A673 (cell line): ENCODE measurements around the gene TBC1D2B. TPM values are rescaled to one million over a fixed set of nuclear protein-coding genes. Genes with fewer than 3 reads are reported as not detected.

Source experiments
- BruUV-seq: library from RNA; stranded (reverse); fragments of 400-500 nt; replicated peaks from 2 replicates; lab custom pipeline; 2021; lab: Mats Ljungman, UMichigan
- CTCF ChIA-PET: fragments of 300-600 bp; sonication (Branson Sonifier 250); formaldehyde crosslinking; loops from one replicate; lab custom pipeline; 2022; ENCODE audit warnings: antibody characterized with exemption; lab: Charles Lee
- POLR2A ChIA-PET: fragments of 300-600 bp; sonication (Branson Sonifier 250); formaldehyde crosslinking; loops from one replicate; lab custom pipeline; 2022; ENCODE audit warnings: antibody characterized with exemption; ENCODE audit not compliant: low non-redundant PET; lab: Charles Lee
- DNase-seq: peaks from one replicate; pipeline ENCODE4 v3.0.0-alpha.2; 2015; ENCODE audit warnings: low spot score
- H3K27ac ChIP-seq: fragments of 200-600 bp; sonication (generic); 2 replicates; pipeline ENCODE4 v1.5.1; 2016; ENCODE audit warnings: mixed run types, low read depth, mild to moderate bottlenecking, mixed read lengths, antibody characterized with exemption, low read length; ENCODE audit not compliant: poor library complexity, severe bottlenecking
- H3K27me3 ChIP-seq: fragments of 200-600 bp; sonication (generic); replicated peaks from 2 replicates; pipeline ENCODE4 v1.6.1; 2017; ENCODE audit warnings: mixed run types, low read depth, mild to moderate bottlenecking, mixed read lengths, antibody characterized with exemption, low read length; ENCODE audit not compliant: insufficient read depth, poor library complexity
- H3K36me3 ChIP-seq: fragments of 200-600 bp; sonication (generic); 2 replicates; pipeline ENCODE4 v1.6.1; 2016; ENCODE audit warnings: mixed run types, mild to moderate bottlenecking, mixed read lengths, antibody characterized with exemption, low read length; ENCODE audit not compliant: insufficient read depth, poor library complexity, severe bottlenecking
- H3K4me1 ChIP-seq: fragments of 200-600 bp; sonication (generic); 2 replicates; pipeline ENCODE4 v1.6.1; 2017; ENCODE audit warnings: mixed run types, mild to moderate bottlenecking, mixed read lengths, antibody characterized with exemption, low read length; ENCODE audit not compliant: insufficient read depth, poor library complexity, severe bottlenecking
- H3K4me3 ChIP-seq: fragments of 200-600 bp; sonication (generic); 2 replicates; pipeline ENCODE4 v1.5.1; 2016; ENCODE audit warnings: low read depth, mixed run types, mild to moderate bottlenecking, mixed read lengths, low read length; ENCODE audit not compliant: poor library complexity, severe bottlenecking
- H3K9me3 ChIP-seq: fragments of 200-600 bp; sonication (generic); 2 replicates; pipeline ENCODE4 v1.6.1; 2016; ENCODE audit warnings: mixed run types, low read depth, mild to moderate bottlenecking, mixed read lengths, antibody characterized with exemption, low read length; ENCODE audit not compliant: poor library complexity, severe bottlenecking
- CTCF ChIP-seq: fragments of 300-800, 200-600 bp; sonication (generic); conservative IDR thresholded peaks from 2 replicates; pipeline ENCODE4 v1.5.1; 2017; ENCODE audit warnings: low read depth, mild to moderate bottlenecking, antibody characterized with exemption, low read length, moderate library complexity, mixed read lengths
- EZH2 ChIP-seq: fragments of 200-600 bp; sonication (generic); IDR thresholded peaks from 2 replicates; pipeline ENCODE4 v1.6.1; 2017; ENCODE audit warnings: borderline replicate concordance, low read depth, mild to moderate bottlenecking, mixed read lengths, antibody characterized with exemption, low read length; ENCODE audit not compliant: poor library complexity, severe bottlenecking
- intact Hi-C: fragments of 100-400 bp; cut with micrococcal nuclease; formaldehyde crosslinking; loops from one replicate; pipeline ENCODE4 v1.10.0; 2022; ENCODE audit not compliant: unreplicated experiment
- total RNA-seq: library from RNA; stranded (reverse); gene quantifications from 2 replicates; pipeline ENCODE4 v1.2.3, GENCODE V29; 2021

TBC1D2B gene
- total RNA-seq, 1 experiment from 2014 or later, result 26.0 TPM

DNA sequence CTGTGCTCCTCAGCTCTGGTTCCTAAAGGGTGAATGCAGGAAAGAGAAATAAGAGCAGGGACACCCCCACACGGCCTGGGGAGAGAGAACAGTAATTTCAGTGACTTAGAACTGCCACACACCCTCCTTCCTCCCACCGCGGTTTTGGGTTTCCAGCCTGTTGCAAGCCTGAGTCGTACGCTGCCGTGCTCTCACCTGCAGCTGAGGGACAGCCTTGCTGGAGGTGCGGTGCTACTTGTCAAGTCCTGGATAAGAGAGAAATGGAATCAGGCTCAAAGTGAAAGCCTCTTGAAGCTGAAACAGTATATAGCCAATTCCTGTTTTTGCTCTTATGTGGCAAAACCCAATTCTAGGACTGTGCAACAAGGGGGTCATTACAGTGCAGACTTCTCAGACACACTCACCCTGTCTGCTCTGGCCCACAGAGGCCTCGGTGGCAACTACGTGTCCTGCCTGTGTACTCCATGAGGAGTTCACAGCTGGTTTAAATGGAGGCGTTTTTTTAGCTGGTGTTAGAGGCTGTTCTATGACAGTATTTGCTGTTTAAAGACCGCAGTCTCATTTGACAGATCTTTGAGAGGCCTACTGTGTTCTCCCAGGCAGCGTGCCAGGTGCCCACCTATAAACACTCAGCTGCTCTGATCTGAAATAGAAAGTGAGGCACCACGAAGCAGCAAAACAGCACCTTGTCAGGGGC is 42.9 kb downstream of the TBC1D2B start:
- intact Hi-C loops, result no loop called here
- TF ChIP-seq EZH2 (no peak), CTCF (no peak)
- Histone ChIP-seq H3K36me3 (no peaks in the 10 kb centered on the region), H3K4me3 (no peak overlapping the region), H3K27ac (no peak overlapping the region), H3K9me3 (no peaks in the 10 kb centered on the region), H3K27me3 (no peaks in the 10 kb centered on the region), H3K4me1 (no peaks in the 10 kb centered on the region)
- DNase-seq, result no peak
- ChIA-PET POLR2A (no interaction called here), CTCF (no interaction called here)
- no TSS peak for BruUV-seq

- H3K27ac ChIP-seq, result no peak overlapping the region
- H3K4me1 ChIP-seq, result no peaks in the 10 kb centered on the region
- CTCF ChIA-PET, result no interaction called here
- peak; percentile 60 for DNase-seq
- no peak for TF ChIP-seq CTCF
- intact Hi-C loops, result no loop called here
- BruUV-seq, result no TSS peak
- H3K9me3 ChIP-seq, result no peaks in the 10 kb centered on the region
- no peak overlapping the region for H3K4me3 ChIP-seq
- H3K36me3 ChIP-seq, result no peaks in the 10 kb centered on the region
- H3K27me3 ChIP-seq, result no peaks in the 10 kb centered on the region
- POLR2A ChIA-PET, result no interaction called here
Observed at GRCh38 chr15:78033864-78034263, 43.6 kb downstream of the TBC1D2B start.

DNA sequence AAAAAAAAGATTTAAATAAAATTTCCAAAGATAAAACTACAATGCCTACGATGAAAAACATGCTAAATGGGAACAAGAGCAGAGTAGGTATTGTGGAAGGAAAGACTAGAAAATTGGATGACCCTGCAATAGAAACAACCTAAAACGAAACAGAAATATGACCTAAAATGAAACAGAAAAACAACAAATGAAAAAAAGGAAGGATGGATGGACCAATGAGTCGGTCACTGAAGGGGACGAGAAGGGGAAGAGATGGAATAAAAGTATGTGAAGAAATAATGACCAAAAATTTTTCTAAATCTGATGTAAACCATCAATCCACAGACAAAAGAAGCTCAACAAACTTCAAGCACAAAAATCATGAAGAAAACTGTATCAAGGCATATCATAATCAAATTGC is 44.8 kb downstream of the TBC1D2B start:
- Histone ChIP-seq H3K36me3 (no peaks in the 10 kb centered on the region), H3K4me1 (no peaks in the 10 kb centered on the region), H3K27ac (no peak overlapping the region), H3K4me3 (no peak overlapping the region), H3K9me3 (no peaks in the 10 kb centered on the region), H3K27me3 (no peaks in the 10 kb centered on the region)
- intact Hi-C loops, result no loop called here
- CTCF ChIA-PET, result no interaction called here
- no peak for TF ChIP-seq CTCF
- TF ChIP-seq EZH2, result no peak
- no TSS peak for BruUV-seq
- no peak for DNase-seq
- POLR2A ChIA-PET, result no interaction called here
